Adipose tissue (tissue), 3 donors: ENCODE results near the gene PDE6H. TPM values are rescaled to one million over a fixed set of nuclear protein-coding genes. Genes with fewer than 3 reads are reported as not detected.

ENCODE experiments used
- polyA plus RNA-seq, 3 donors: library from polyadenylated mRNA; stranded (reverse); fragments of 200-250 nt; gene quantifications; one replicate each; pipeline ENCODE4 v1.2.3, GENCODE V29; 2013
- donor health status: healthy with polysubstance abuse.
- donor health status: Bipolar disorder and iron deficiency.
- donor health status: healthy.

The PDE6H gene
- polyA plus RNA-seq, 3 donors: not detected

Other genes with a start within 250 kb of the PDE6H start
- 10 to 100 TPM; 11.5 to 22.3 (median 19.9) TPM for gene WBP11, start 169.6 kb upstream of the PDE6H start, polyA plus RNA-seq
- 1 to 10 TPM in 1 of 3 donors, under 1 TPM in 2; 0.49 to 1.0 (median 0.82) TPM for gene C12orf60, start 169.4 kb upstream of the PDE6H start, polyA plus RNA-seq
- gene SMCO3, start 158.9 kb upstream of the PDE6H start, polyA plus RNA-seq: 1 to 10 TPM in 1 of 3 donors, under 1 TPM in 1, not detected in 1; 0.12 to 1.1 TPM
- 1 to 10 TPM in 1 of 3 donors, under 1 TPM in 2; 0.66 to 3.3 (median 0.74) TPM for gene ART4, start 129.5 kb upstream of the PDE6H start, polyA plus RNA-seq
- 1,000 to 10,000 TPM in 1 of 3 donors, 100 to 1,000 TPM in 1, 10 to 100 TPM in 1; 63.1 to 1,647 (median 417) TPM for gene MGP, start 87.2 kb upstream of the PDE6H start, polyA plus RNA-seq
- gene ERP27, start 34.5 kb upstream of the PDE6H start, polyA plus RNA-seq: 10 to 100 TPM in 1 of 3 donors, 1 to 10 TPM in 1, under 1 TPM in 1; 0.21 to 44.0 (median 1.1) TPM
- 100 to 1,000 TPM in 2 of 3 donors, 10 to 100 TPM in 1; 27.0 to 267 (median 154) TPM for gene ARHGDIB, start 11.4 kb upstream of the PDE6H start, polyA plus RNA-seq
- 10 to 100 TPM in 1 of 3 donors, 1 to 10 TPM in 2; 3.0 to 23.1 (median 4.3) TPM for gene RERG, start 248.4 kb downstream of the PDE6H start, polyA plus RNA-seq